Measurements from ENCODE around the gene SPOCK3. TPM values are rescaled to one million over a fixed set of nuclear protein-coding genes. Genes with fewer than 3 reads are reported as not detected.

The SPOCK3 gene
- not detected in 2 replicates for total RNA-seq
- 0.06 and 0.10 TPM in 2 replicates for polyA plus RNA-seq
- 0.05 and 0.16 TPM in 2 replicates for polyA plus RNA-seq (2011; cell fraction: cytosol; rRNA removed)
- 0.17 and 0.28 TPM in 2 replicates for polyA plus RNA-seq (2011; cell fraction: nucleus; rRNA removed)
- 0.27 and 0.91 TPM in 2 replicates for polyA plus RNA-seq (2012)
- polyA minus RNA-seq: not detected in 2 replicates
- not detected for polyA minus RNA-seq (2011; cell fraction: cytosol; rRNA and poly(A)+ RNA removed)
- polyA minus RNA-seq (2011; cell fraction: nucleus; rRNA and poly(A)+ RNA removed): 0.48 and 0.53 TPM in 2 replicates
- Bru-seq, nascent RNA: percentile 10 among the genes with signal in this experiment
- percentile 8 among the genes with signal in this experiment for BruChase-seq, experiment 1, labeled RNA remaining after a 6-hour chase
- percentile 14 among the genes with signal in this experiment for BruChase-seq, experiment 2, labeled RNA remaining after a 2-hour chase
- long read RNA-seq, partial matches to known transcripts: 1 of 1 reads
- long read RNA-seq, other reads (novel, unspliced or antisense): 0 of 1 reads

DNA sequence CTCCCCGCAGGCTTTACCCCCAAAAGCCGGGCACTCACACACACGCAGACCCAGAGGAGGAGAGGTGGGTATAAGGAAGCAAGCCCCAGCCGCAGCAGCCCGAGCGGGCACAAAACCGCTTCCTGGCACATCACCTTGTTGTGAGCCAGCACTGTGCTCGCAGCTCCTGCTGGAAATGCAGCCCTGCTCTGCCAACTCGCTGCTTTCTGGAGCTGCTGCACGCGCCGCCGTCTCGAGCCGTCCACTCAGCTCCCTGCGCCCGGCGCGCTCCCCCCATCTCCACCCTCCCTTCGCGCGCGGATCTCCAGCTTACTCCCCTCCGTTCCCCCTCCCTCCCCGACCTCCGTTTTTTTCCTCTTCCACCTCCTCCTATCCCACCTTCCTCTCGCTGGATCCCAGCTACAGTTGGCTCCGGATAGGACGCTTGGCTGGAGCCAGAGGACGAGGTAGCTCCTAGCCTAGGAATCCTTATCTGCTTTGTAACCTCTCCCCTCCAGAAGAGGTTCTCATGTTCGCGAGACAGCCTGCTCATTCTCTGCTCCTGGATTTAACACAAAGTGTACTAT lies at the start of gene SPOCK3:
TSS of gene SPOCK3 (minus strand) at position 179 of the 566 bp plus-strand sequence.
- peak within 1 kb of the TSS; percentile 43 for H3K9ac ChIP-seq (replicated peaks; ENCODE audit: extremely low read depth, insufficient read depth, low read length)
- no peaks in the 10 kb centered on the region for H3K9me1 ChIP-seq (replicated peaks; ENCODE audit: control insufficient read depth, extremely low read depth, insufficient read depth, low read length)
- no peaks in the 10 kb centered on the region for H3K36me3 ChIP-seq (ENCODE audit: control insufficient read depth in 2 of 2, extremely low read depth in 1 of 2, insufficient read depth in 2 of 2, low read length in 2 of 2)
- H2AFZ ChIP-seq (ENCODE audit: low read depth, low read length): peak within 1 kb of the TSS; percentile 100
- peaks cover 18 to 41% of the 10 kb centered on the region in 2 experiments for H3K27me3 ChIP-seq (ENCODE audit: control insufficient read depth in 2 of 2, insufficient read depth in 2 of 2, low read length in 2 of 2)
- peak within 1 kb of the TSS; percentile 97 for H3K4me2 ChIP-seq (ENCODE audit: insufficient read depth, low read length)
- peak; percentile 41 for DNase-seq (ENCODE audit: low read depth, low spot score)
- H3K27ac ChIP-seq (ENCODE audit: insufficient read depth, low read depth, low read length): no peak within 1 kb of the TSS
- H3K4me1 ChIP-seq (ENCODE audit: control insufficient read depth, extremely low read depth, insufficient read depth, low read length): peaks cover 7% of the 10 kb centered on the region
- H4K20me1 ChIP-seq (replicated peaks; ENCODE audit: control insufficient read depth, extremely low read depth, insufficient read depth, low read length): no peaks in the 10 kb centered on the region
- H3K4me3 ChIP-seq (replicated peaks in 1 of 3; ENCODE audit: insufficient read depth in 1 of 3, low read depth in 1 of 3, low read length in 3 of 3): peak within 1 kb of the TSS; percentile 38 to 96 (median 78)
- dilution Hi-C loops (cut with MboI; ENCODE audit: extremely low pct_ligation_motif_present, low sequenced_read_pairs): no loop called here
- no peaks in the 10 kb centered on the region for H3K79me2 ChIP-seq (ENCODE audit: control insufficient read depth, insufficient read depth, low read length)
- no TSS peak for BruUV-seq (replicated peaks)
- intact Hi-C loops (cut with micrococcal nuclease): loop anchor here (2.0 kb wide), 1 partner anchor 214 kb away; no protein-coding TSS in a partner anchor
- H3K9me3 ChIP-seq (replicated peaks; ENCODE audit: control insufficient read depth, insufficient read depth, low read length): no peaks in the 10 kb centered on the region
- FAIRE-seq: no peak
- ChIA-PET POLR2A (no interaction called here), CTCF (interaction anchor here (0.6 to 1.5 kb wide), 9 partner anchors 9 to 919 kb away, joined by 3 to 7 read pairs (median 3); no protein-coding TSS in a partner anchor)
- TF ChIP-seq POLR2AphosphoS5 (IDR thresholded peaks at IDR 0.05; ENCODE audit: insufficient read depth, low read depth, low read length) (no peak), JUN (IDR thresholded peaks at IDR 0.05; ENCODE audit: borderline replicate concordance, insufficient read depth, insufficient read length, low read depth) (no peak), EZH2 (IDR thresholded peaks at IDR 0.05; ENCODE audit: borderline replicate concordance, low read depth, low read length, severe bottlenecking) (no peak), FOS (IDR thresholded peaks at IDR 0.05; ENCODE audit: borderline replicate concordance, insufficient read depth, low read length) (no peak)
